ENCODE measurements around the gene SLC24A3. TPM values are rescaled to one million over a fixed set of nuclear protein-coding genes. Genes with fewer than 3 reads are reported as not detected.

The SLC24A3 gene
- total and polyA plus RNA-seq, 2 of the 13 experiments (the other 11 are each of a cell fraction or from before 2014, with no cell fraction given) = not detected

DNA sequence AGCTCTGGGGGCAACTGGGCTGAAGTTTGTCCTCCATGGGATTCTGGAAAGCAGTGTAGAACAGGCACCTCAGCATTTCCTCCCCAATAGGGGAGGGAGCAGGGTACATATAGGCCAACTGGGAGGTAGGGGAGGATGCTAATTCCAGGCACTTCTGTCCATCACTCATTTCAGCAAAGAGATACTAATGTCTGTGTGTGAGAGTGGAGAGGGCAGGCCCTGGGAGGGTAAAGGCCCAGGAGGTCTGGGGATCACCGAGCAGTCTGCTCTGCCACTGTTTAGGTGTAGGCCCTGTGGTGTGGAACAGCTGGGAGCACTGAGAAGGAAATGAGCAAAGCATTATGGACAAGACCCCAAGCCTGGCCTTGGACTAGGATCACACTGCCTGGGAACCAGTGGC lies 158.7 kb downstream of the SLC24A3 start:
- Histone ChIP-seq H2AFZ (ENCODE audit: low read length) (no peak overlapping the region), H3K9ac (ENCODE audit: insufficient read depth, low read depth, low read length) (no peak overlapping the region), H3K4me2 (ENCODE audit: low read depth, low read length) (no peak overlapping the region), H3K79me2 (ENCODE audit: insufficient read depth, low read length) (no peaks in the 10 kb centered on the region), H3K27me3 (ENCODE audit: control insufficient read depth in 1 of 2, insufficient read depth in 2 of 2, low read length in 2 of 2) (no peaks in the 10 kb centered on the region; a peak in 1 of 5 replicates), H3K36me3 (replicated peaks in 1 of 2; ENCODE audit: control insufficient read depth in 1 of 2, insufficient read depth in 2 of 2, low read length in 2 of 2) (no peaks in the 10 kb centered on the region), H3K4me1 (ENCODE audit: insufficient read depth, low read length) (no peaks in the 10 kb centered on the region), H4K20me1 (ENCODE audit: insufficient read depth, low read length) (no peaks in the 10 kb centered on the region), H3K4me3 (replicated peaks in 1 of 3; ENCODE audit: insufficient read depth in 1 of 3, low read depth in 2 of 3, low read length in 3 of 3) (no peak overlapping the region), H3K9me3 (ENCODE audit: low read length) (no peaks in the 10 kb centered on the region), H3K27ac (ENCODE audit: extremely low read length, insufficient read depth, low read length) (no peak overlapping the region)
- FAIRE-seq = no peak
- in situ Hi-C loops (cut with HindIII; ENCODE audit: extremely low pct_ligation_motif_present, low pct_unique_long_range_greater_than_20kb) (no loop called here), intact Hi-C loops (cut with micrococcal nuclease; ENCODE audit: unreplicated experiment) (no loop called here)
- CTCF ChIA-PET (ENCODE audit: low intra/inter-chr PET ratio, low total read pairs) = no interaction called here
- WGBS (ENCODE audit: low lambda C conversion rate) = 0% methylated on average over 1 of the region's 1 CpG
- TF ChIP-seq ZIK1 (CRISPR knock-in tag; IDR thresholded peaks at IDR 0.05; ENCODE audit: borderline replicate concordance, low read depth) (no peak), MED13 (CRISPR knock-in tag; IDR thresholded peaks at IDR 0.05) (no peak)
- DNase-seq (ENCODE audit: low spot score) = no peak
- no peak for ATAC-seq
- BruUV-seq (replicated peaks) = no TSS peak
- POLR2A ChIA-PET = no interaction called here

DNA sequence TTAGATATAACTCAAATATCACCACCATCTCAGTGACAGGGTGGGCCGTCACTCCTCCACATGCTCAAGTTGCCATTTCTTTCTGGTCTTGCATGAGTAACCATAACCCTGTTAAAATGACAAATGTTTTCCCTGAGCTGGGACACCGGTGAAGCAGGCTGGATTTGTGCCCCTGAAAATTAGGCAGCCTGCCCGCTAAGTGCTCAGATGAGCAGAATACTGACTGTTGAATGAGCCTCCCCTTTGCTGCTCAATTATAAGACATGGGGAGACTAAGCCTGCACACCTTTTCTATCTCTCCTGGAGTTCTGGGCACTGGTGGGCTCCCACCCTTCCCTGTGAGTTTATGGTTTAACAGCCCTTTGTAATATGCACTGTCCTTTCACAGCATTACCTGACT lies 161.8 kb downstream of the SLC24A3 start:
- no peak overlapping the region for H3K4me2 ChIP-seq (ENCODE audit: low read depth, low read length)
- FAIRE-seq (no peak), DNase-seq (ENCODE audit: low spot score) (no peak), ATAC-seq (no peak)
- in situ Hi-C loops (cut with HindIII; ENCODE audit: extremely low pct_ligation_motif_present, low pct_unique_long_range_greater_than_20kb) (no loop called here), intact Hi-C loops (cut with micrococcal nuclease; ENCODE audit: unreplicated experiment) (no loop called here)
- ChIA-PET POLR2A (no interaction called here), CTCF (ENCODE audit: low intra/inter-chr PET ratio, low total read pairs) (no interaction called here)
- 2% methylated on average over 3 of the region's 3 CpGs for WGBS (ENCODE audit: low lambda C conversion rate)
- H3K79me2 ChIP-seq (ENCODE audit: insufficient read depth, low read length) = no peaks in the 10 kb centered on the region
- H3K4me1 ChIP-seq (ENCODE audit: insufficient read depth, low read length) = no peaks in the 10 kb centered on the region
- no peak overlapping the region for H3K27ac ChIP-seq (ENCODE audit: extremely low read length, insufficient read depth, low read length)
- no peak overlapping the region for H3K4me3 ChIP-seq (replicated peaks in 1 of 3; ENCODE audit: insufficient read depth in 1 of 3, low read depth in 2 of 3, low read length in 3 of 3)
- no peaks in the 10 kb centered on the region for H4K20me1 ChIP-seq (ENCODE audit: insufficient read depth, low read length)
- H3K9me3 ChIP-seq (ENCODE audit: low read length) = no peaks in the 10 kb centered on the region
- no peaks in the 10 kb centered on the region; a peak in 1 of 5 replicates for H3K27me3 ChIP-seq (ENCODE audit: control insufficient read depth in 1 of 2, insufficient read depth in 2 of 2, low read length in 2 of 2)
- TF ChIP-seq ZC3H13 (CRISPR knock-in tag; IDR thresholded peaks at IDR 0.05) (no peak), TEAD2 (CRISPR knock-in tag; IDR thresholded peaks at IDR 0.05) (no peak), ZNF256 (CRISPR knock-in tag; conservative IDR thresholded peaks at IDR 0.05) (no peak), ZNF720 (CRISPR knock-in tag; IDR thresholded peaks at IDR 0.05) (no peak), MZF1 (CRISPR knock-in tag; IDR thresholded peaks at IDR 0.05; ENCODE audit: borderline replicate concordance) (no peak), FOXP1 (IDR thresholded peaks at IDR 0.05) (no peak), FOXP1 (CRISPR knock-in tag; IDR thresholded peaks at IDR 0.05) (no peak), PRPF4 (IDR thresholded peaks at IDR 0.05; ENCODE audit: low read depth, low read length, poor library complexity, severe bottlenecking) (no peak), REXO4 (CRISPR knock-in tag; IDR thresholded peaks at IDR 0.05; ENCODE audit: borderline replicate concordance) (no peak), GLI4 (CRISPR knock-in tag; IDR thresholded peaks at IDR 0.05; ENCODE audit: borderline replicate concordance) (no peak), REL (CRISPR knock-in tag; conservative IDR thresholded peaks at IDR 0.05) (no peak), SRSF9 (IDR thresholded peaks at IDR 0.05; ENCODE audit: borderline replicate concordance, insufficient read depth, low read depth, low read length, poor library complexity, severe bottlenecking) (no peak)
- TF ChIP-seq, protein P1, sequence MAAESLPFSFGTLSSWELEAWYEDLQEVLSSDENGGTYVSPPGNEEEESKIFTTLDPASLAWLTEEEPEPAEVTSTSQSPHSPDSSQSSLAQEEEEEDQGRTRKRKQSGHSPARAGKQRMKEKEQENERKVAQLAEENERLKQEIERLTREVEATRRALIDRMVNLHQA (CRISPR knock-in tag; IDR thresholded peaks at IDR 0.05) = no peak
- TF ChIP-seq, protein P2, sequence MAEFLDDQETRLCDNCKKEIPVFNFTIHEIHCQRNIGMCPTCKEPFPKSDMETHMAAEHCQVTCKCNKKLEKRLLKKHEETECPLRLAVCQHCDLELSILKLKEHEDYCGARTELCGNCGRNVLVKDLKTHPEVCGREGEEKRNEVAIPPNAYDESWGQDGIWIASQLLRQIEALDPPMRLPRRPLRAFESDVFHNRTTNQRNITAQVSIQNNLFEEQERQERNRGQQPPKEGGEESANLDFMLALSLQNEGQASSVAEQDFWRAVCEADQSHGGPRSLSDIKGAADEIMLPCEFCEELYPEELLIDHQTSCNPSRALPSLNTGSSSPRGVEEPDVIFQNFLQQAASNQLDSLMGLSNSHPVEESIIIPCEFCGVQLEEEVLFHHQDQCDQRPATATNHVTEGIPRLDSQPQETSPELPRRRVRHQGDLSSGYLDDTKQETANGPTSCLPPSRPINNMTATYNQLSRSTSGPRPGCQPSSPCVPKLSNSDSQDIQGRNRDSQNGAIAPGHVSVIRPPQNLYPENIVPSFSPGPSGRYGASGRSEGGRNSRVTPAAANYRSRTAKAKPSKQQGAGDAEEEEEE (CRISPR knock-in tag; IDR thresholded peaks at IDR 0.05; ENCODE audit: borderline replicate concordance) = no peak
- TF ChIP-seq, protein P3, sequence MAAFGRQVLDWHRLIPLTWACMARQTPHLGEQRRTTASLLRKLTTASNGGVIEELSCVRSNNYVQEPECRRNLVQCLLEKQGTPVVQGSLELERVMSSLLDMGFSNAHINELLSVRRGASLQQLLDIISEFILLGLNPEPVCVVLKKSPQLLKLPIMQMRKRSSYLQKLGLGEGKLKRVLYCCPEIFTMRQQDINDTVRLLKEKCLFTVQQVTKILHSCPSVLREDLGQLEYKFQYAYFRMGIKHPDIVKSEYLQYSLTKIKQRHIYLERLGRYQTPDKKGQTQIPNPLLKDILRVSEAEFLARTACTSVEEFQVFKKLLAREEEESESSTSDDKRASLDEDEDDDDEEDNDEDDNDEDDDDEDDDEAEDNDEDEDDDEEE (CRISPR knock-in tag; IDR thresholded peaks at IDR 0.05) = no peak
- no TSS peak for BruUV-seq (replicated peaks)
- H2AFZ ChIP-seq (ENCODE audit: low read length) = no peak overlapping the region
- no peaks in the 10 kb centered on the region for H3K36me3 ChIP-seq (replicated peaks in 1 of 2; ENCODE audit: control insufficient read depth in 1 of 2, insufficient read depth in 2 of 2, low read length in 2 of 2)
- H3K9ac ChIP-seq (ENCODE audit: insufficient read depth, low read depth, low read length) = no peak overlapping the region
